Hematopoietic multipotent progenitor cell treated with erythropoietin and hydrocortisone succinate and interleukin-3 and kit ligand, for 15 days (in vitro differentiated cells): Measurements from ENCODE around the gene KCNT1.

Experiments used
- DNase-seq: peaks from one replicate; pipeline ENCODE4 v3.0.0-alpha.2; 2015; ENCODE audit warnings: low spot score

Gene KCNT1

GRCh38 chr9:135768516-135769218 is 66.7 kb downstream of the KCNT1 start:
- DNase-seq, result no peak

- no peak for DNase-seq
Measured at GRCh38 chr9:135769489-135770202, 67.7 kb downstream of the KCNT1 start.

DNA sequence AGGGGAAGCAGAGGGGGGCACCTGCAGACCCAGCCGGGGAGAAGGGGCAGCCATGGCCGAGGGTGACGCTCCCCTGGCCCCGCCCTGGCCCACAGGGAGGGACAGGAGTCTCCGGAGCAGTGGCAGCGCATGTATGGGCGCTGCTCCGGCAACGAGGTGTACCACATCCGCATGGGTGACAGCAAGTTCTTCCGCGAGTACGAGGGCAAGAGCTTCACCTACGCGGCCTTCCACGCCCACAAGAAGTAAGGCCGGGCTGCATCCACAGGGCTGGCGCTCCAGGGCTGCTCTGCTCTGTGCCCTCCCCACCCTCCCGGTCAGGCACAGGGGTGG is 68.2 kb downstream of the KCNT1 start:
- no peak for DNase-seq

DNA sequence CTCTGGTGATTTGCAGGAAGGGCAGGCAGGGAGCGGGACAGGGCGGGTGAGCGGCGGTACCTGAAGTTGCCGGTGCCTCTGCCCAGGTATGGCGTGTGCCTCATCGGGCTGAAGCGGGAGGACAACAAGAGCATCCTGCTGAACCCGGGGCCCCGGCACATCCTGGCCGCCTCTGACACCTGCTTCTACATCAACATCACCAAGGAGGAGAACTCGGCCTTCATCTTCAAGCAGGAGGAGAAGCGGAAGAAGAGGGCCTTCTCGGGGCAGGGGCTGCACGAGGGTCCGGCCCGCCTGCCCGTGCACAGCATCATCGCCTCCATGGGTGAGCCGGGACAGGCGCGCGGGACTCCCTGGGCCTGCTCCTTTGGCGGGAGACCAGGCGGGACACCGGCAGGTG is 68.8 kb downstream of the KCNT1 start:
- DNase-seq, result no peak

- no peak for DNase-seq
Measured at GRCh38 chr9:135771401-135772051, 69.5 kb downstream of the KCNT1 start.

DNA sequence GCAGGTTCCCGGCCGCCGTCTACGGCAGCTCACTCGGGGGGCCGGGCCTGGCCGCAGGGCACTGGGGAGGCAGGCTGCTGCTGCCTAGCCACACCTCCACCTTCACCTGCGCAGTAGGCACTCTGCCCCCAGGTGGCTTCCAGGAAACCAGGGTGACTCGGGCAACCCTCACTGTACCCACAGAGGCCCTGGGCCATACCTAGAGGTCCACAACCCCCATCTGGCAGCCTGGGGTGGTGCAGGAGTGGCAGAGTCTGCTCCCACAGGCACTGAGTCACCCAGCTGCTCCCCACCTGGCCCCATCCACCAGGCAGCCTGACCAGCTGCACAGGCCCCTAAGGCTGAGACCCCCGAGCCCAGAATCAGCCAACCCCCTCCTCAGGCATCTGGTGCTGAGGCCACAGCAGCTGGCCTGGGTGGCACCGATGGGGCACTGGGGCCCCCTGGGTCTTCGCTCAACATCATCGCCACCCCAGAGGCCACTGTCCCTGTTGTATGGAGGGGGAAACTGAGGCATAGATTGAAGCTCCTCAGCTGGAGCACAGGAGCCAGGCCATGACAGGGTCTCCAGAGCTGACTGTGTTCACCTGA is 70.2 kb downstream of the KCNT1 start:
- no peak for DNase-seq

DNA sequence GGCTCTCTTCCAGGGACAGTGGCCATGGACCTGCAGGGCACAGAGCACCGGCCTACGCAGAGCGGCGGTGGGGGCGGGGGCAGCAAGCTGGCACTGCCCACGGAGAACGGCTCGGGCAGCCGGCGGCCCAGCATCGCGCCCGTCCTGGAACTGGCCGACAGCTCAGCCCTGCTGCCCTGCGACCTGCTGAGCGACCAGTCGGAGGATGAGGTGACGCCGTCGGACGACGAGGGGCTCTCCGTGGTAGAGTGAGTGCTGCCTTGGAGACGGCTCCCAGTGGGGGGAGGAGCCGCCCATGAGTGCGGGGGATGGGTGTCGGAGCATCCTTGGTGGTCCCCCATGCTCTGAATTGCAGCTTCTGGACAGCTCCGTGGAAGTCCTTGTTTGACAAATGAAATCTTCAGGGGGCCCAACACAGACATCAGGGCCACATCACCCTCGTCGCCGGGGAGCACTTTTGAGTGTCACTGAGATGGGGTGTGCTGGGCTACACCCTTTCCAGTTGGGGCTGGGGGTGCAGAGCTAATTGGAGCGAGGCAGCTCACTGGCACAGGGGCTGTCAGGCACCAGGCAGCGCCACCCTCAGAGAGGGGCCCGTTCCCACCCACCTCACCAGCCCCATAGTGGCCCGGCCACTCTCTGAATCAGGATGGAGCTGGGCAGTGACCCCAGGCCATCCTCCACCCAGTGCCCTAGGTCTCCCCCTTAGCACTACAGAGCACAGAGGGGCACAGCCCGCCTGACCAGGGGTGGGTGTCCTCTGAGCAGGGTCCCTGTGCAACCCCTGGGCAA is 70.9 kb downstream of the KCNT1 start:
- no peak for DNase-seq

- no peak for DNase-seq
Measured at GRCh38 chr9:135773530-135774238, 71.7 kb downstream of the KCNT1 start.

DNA sequence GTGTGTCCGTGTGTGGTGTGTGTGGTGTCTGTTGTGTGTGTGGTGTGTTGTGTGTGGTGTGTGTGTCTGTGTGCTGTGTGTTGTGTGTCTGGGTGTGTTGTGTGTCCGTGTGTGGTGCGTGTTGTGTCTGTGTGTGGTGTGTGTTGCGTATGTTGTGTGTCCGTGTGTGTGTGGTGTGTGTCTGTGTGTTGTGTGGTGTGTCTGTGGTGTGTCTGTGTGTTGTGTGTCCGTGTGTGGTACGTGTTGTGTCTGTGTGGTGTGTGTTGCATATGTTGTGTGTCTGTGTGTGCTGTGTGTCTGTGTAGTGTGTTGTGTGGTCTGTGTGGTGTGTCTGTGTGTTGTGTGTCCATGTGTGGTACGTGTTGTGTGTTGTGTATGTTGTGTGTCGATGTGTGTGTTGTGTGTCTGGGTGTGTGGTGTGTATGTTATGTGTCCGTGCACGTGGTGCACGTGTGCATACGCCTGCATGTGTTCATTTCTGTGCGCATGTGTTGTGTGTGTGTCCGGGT is 72.3 kb downstream of the KCNT1 start:
- DNase-seq, result no peak

- no peak for DNase-seq
Measured at GRCh38 chr9:135774794-135775525, 73.0 kb downstream of the KCNT1 start.

GRCh38 chr9:135775911-135776310 is 73.9 kb downstream of the KCNT1 start:
- no peak for DNase-seq

GRCh38 chr9:135776893-135777622 is 75.1 kb downstream of the KCNT1 start:
- no peak for DNase-seq

DNA sequence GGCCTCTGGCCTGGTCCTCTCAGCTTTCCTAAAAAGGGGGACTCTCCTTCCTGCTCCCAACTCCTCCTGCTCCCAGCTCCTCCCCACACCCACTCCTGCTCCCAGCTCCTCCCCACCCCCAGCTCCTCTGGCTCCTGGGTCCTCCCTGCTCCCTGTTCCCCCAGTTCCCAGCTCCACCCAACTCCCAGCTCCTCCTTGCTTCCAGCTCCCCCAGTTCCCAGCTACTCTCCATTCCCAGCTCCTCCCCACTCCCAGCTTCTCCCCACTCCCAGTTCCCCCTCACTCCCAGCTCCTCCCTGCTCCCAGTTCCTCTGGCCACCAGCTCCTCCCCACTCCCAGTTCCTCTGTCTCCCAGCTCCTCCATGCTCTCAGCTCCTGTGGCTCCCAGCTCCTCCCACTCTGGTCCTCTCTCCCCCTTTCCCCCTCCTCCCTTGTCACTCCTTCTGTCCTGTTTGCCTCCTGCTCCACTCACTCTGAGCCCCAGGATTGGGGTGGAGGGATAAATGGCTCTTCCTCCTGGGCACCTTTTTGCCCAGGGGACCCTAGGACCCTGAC is 75.7 kb downstream of the KCNT1 start:
- DNase-seq, result no peak

GRCh38 chr9:135778421-135778820 is 76.4 kb downstream of the KCNT1 start:
- no peak for DNase-seq

DNA sequence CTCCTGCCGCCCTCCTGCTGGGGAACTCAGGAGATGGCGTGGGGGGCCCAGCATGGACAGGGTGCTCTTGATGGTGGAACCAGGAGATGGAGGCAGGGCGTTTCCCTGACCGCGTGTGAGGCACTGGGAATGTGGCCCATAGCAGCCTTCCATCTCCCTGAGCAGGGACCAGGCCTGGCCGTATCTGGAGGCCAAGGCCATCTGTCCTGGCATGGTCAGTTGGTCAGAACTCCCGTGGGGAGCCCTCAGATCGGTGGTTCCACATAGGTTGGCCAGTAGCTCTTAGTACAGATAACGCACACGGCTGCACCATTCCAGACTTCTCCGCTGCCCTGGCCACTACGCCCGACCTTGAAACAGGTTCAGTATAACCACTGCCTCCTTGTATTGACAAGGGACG is 77.6 kb downstream of the KCNT1 start:
- DNase-seq, result no peak

DNA sequence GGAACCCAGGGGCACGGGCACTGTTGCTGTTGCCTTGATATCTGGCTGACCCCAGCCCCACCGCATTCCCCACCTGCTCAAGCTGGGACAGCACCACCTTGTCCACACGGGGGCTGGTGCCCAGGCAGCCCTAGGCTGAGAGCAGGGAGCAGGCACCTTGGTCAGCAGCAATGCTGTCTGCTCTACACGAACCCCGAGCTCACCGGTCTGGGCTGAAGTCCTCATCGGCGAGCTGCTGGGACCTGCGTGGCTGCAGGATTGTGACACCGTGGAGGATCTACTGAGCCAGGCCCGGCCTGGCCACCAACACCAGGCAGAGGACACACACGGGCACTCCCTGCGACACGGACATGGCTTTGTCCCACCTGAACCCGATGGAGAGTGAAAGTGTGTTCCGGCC is 78.1 kb downstream of the KCNT1 start:
- DNase-seq, result no peak

DNA sequence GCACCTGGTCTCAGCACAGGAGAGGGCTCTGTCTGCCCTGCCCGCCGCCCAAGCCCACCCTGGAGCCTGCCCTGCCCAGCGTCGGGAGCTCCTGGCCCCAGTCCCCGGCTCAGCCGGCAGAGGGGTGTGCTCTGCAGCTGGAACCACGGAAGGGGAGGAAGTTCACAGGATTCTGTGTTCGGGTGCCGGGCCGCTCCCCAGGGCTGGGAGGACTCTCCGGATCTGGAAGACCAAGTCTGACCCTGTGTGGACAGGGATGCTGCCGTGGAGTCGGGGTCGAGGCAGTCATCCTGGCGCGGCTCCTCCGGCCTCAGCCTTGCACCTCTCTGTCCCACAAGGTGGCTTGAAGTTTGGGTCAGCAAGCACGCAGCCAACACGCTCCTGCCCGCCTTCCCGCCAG is 78.6 kb downstream of the KCNT1 start:
- DNase-seq, result no peak

DNA sequence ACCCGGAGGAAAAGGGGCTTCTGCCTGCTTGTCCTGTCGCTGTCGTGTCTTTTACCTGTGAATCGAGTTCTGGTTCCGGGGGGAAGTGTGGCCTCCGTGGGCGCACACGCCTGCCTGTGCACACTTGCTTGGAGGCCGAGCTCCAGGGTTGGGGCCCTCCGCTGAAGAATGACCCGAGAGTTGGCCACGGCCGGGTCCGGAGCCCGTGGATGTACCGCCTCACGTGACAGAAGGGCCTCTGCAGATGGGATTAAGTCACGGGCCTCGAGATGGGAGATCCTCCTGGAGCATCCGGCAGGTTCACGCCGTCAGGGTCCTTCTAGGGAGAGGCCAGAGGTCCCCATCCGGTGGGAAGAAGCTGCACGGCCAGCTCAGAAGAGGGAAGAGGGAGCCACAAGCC is 81.0 kb downstream of the KCNT1 start:
- DNase-seq, result no peak

- DNase-seq, result no peak
Measured at GRCh38 chr9:135783540-135784245, 81.7 kb downstream of the KCNT1 start.
